ENCODE results near the gene PALMD. TPM values are rescaled to one million over a fixed set of nuclear protein-coding genes. Genes with fewer than 3 reads are reported as not detected.

The PALMD gene
- total and polyA plus RNA-seq, 5 donors = 71.9 to 79.6 (median 74.6) TPM

- Histone ChIP-seq H3K27ac (ENCODE audit: low read length) (no peak overlapping the region), H3K9me3 (ENCODE audit: control insufficient read depth, low read length) (no peaks in the 10 kb centered on the region), H3K27me3 (ENCODE audit: control insufficient read depth, insufficient read depth) (no peaks in the 10 kb centered on the region), H3K4me1 (ENCODE audit: control insufficient read depth, insufficient read depth, low read length) (no peaks in the 10 kb centered on the region), H3K4me3 (ENCODE audit: low read length) (no peak overlapping the region)
- no peak for ATAC-seq
- WGBS = 53% methylated on average over 1 of the region's 1 CpG
- intact Hi-C loops (cut with DNase I) = no loop called here
- DNase-seq = no peak
Observed at GRCh38 chr1:99697580-99697979, 51.7 kb downstream of the PALMD start.

DNA sequence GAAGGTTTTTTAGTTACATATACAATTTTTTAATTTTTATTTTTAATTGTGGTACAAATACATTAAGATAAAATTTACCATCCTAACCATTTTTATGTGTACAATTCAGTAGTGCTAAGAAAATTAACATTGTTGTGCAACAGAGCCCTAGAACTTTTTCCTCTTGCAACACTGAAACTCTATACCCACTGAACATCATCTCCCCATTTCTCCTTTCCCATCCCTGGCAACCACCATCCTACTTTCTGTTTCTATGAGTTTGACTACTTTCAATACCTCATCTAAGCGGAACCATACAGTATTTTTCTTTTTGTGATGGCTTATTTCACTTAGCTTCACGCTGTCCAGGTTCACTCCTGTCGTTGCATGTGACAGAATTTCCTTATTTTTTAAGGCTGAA is 54.1 kb downstream of the PALMD start:
- Histone ChIP-seq H3K27me3 (ENCODE audit: control insufficient read depth, insufficient read depth) (no peaks in the 10 kb centered on the region), H3K4me1 (ENCODE audit: control insufficient read depth, insufficient read depth, low read length) (no peaks in the 10 kb centered on the region), H3K27ac (ENCODE audit: low read length) (no peak overlapping the region), H3K4me3 (ENCODE audit: low read length) (no peak overlapping the region), H3K9me3 (ENCODE audit: control insufficient read depth, low read length) (no peaks in the 10 kb centered on the region)
- no peak for DNase-seq
- intact Hi-C loops (cut with DNase I) = loop anchor here in 1 of 4 donors (10.0 kb wide), 1 partner anchor 215 kb away; no protein-coding TSS in a partner anchor
- 92% methylated on average over 3 of the region's 3 CpGs for WGBS
- ATAC-seq = no peak

DNA sequence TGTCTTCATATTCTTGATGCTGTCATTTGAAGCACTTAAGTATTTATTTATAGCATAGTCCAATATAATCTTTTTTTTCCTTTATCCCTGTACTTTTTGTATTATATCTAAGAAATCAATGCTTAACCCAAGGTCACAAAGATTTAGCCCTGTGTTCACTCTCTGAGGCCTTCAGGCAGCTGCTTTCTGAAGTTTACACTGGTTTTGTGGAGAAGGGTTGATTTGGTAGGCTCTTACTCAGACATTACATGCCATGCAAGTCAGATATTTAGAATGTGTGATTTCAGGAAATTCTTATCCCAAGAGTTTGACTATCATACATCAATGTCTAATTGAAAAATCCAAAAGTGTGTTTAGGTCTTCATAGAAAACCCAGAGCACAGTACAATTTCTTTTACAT is 56.3 kb downstream of the PALMD start:
- Histone ChIP-seq H3K4me3 (ENCODE audit: low read length) (no peak overlapping the region), H3K9me3 (ENCODE audit: control insufficient read depth, low read length) (no peaks in the 10 kb centered on the region), H3K27me3 (ENCODE audit: control insufficient read depth, insufficient read depth) (no peaks in the 10 kb centered on the region), H3K27ac (ENCODE audit: low read length) (no peak overlapping the region), H3K4me1 (ENCODE audit: control insufficient read depth, insufficient read depth, low read length) (no peaks in the 10 kb centered on the region)
- ATAC-seq = no peak
- DNase-seq = no peak
- intact Hi-C loops (cut with DNase I) = loop anchor here in 1 of 4 donors (10.0 kb wide), 1 partner anchor 217 kb away; no protein-coding TSS in a partner anchor

GRCh38 chr1:99704356-99704816 is 58.5 kb downstream of the PALMD start:
- H3K4me3 ChIP-seq (ENCODE audit: low read length) = no peak overlapping the region
- peak; percentile 22 to 63 (median 59) for DNase-seq

GRCh38 chr1:99705385-99705784 is 59.5 kb downstream of the PALMD start:
- Histone ChIP-seq H3K4me1 (ENCODE audit: control insufficient read depth, insufficient read depth, low read length) (no peaks in the 10 kb centered on the region), H3K9me3 (ENCODE audit: control insufficient read depth, low read length) (no peaks in the 10 kb centered on the region), H3K27me3 (ENCODE audit: control insufficient read depth, insufficient read depth) (no peaks in the 10 kb centered on the region), H3K4me3 (ENCODE audit: low read length) (no peak overlapping the region), H3K27ac (ENCODE audit: low read length) (peak overlapping the region; percentile 50)
- DNase-seq (no peak), ATAC-seq (peak in 1 of 2 donors; percentile 39)
- intact Hi-C loops (cut with DNase I) = loop anchor here in 3 of 4 donors (5.0 to 10.0 kb wide), 4 partner anchors 221 to 533 kb away; no protein-coding TSS in a partner anchor

More at GRCh38 chr1:99704356-99704816, 58.5 kb downstream of the PALMD start:
- Histone ChIP-seq H3K27ac (ENCODE audit: low read length) (no peak overlapping the region), H3K4me1 (ENCODE audit: control insufficient read depth, insufficient read depth, low read length) (no peaks in the 10 kb centered on the region), H3K9me3 (ENCODE audit: control insufficient read depth, low read length) (no peaks in the 10 kb centered on the region), H3K27me3 (ENCODE audit: control insufficient read depth, insufficient read depth) (no peaks in the 10 kb centered on the region)
- ATAC-seq = peak; percentile 47 to 77
- WGBS = 69% methylated on average over 17 of the region's 17 CpGs
- intact Hi-C loops (cut with DNase I) = loop anchor here in 1 of 4 donors (10.0 kb wide), 1 partner anchor 220 kb away; no protein-coding TSS in a partner anchor

DNA sequence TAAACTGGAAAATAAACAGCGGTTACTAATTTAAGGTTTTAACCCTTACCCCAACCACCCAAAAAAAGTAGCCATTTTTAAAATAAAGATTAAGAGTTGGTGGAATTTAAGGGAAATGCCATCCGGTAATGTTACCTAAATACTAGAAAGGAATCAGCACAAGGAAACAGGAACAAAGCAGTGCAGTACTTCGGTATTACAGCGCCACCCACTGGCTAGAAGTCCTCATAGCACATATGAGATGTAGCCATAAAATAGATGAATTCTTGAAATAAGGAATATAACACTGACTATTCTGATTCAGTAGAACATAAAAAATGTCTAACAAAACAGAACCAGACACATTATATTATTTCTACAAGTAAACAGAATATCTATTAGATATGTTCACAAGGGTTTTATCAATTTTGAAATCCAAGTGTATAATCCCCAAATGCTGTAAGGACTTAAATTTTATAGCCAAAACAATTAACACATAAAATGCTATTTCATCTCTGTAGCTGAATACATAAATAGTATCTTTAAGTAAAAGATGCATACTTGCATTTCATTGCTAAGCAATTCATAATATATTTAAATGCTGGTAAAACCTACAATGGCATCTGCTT is 61.7 kb downstream of the PALMD start:
- 12% methylated on average over 4 of the region's 4 CpGs for WGBS
- no peaks in the 10 kb centered on the region for H3K9me3 ChIP-seq (ENCODE audit: control insufficient read depth, low read length)
- no peaks in the 10 kb centered on the region for H3K27me3 ChIP-seq (ENCODE audit: control insufficient read depth, insufficient read depth)
- H3K4me3 ChIP-seq (ENCODE audit: low read length) = no peak overlapping the region
- DNase-seq (peak; percentile 68 to 85 (median 74)), ATAC-seq (peak; percentile 82 to 83)
- no peaks in the 10 kb centered on the region for H3K4me1 ChIP-seq (ENCODE audit: control insufficient read depth, insufficient read depth, low read length)
- intact Hi-C loops (cut with DNase I) = loop anchor here in 3 of 4 donors (5.0 to 10.0 kb wide), 4 partner anchors 223 to 535 kb away; no protein-coding TSS in a partner anchor
- no peak overlapping the region for H3K27ac ChIP-seq (ENCODE audit: low read length)

DNA sequence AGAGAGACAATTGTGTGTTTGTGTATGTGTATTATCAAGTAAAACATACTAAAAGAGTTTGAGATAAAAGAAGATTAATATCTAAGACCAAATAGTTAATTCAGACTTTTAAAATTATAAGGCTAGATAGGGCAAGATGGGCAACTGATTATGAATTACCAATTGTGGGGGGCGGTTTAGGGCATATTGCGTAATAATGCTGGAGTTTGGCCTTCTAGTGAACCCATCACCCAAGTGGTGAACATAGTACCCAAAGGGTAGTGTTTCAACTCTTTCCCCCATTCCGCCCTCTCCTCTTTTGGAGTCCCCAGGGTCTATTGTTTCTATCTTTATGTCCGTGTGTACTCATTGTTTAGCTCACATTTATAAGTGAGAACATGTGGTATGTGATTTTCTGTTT is 65.1 kb downstream of the PALMD start:
- Histone ChIP-seq H3K4me3 (ENCODE audit: low read length) (no peak overlapping the region), H3K27me3 (ENCODE audit: control insufficient read depth, insufficient read depth) (no peaks in the 10 kb centered on the region), H3K4me1 (ENCODE audit: control insufficient read depth, insufficient read depth, low read length) (no peaks in the 10 kb centered on the region), H3K27ac (ENCODE audit: low read length) (no peak overlapping the region), H3K9me3 (ENCODE audit: control insufficient read depth, low read length) (no peaks in the 10 kb centered on the region)
- ATAC-seq (no peak), DNase-seq (no peak)
- intact Hi-C loops (cut with DNase I) = loop anchor here in 1 of 4 donors (10.0 kb wide), 1 partner anchor 536 kb away; no protein-coding TSS in a partner anchor
- WGBS = 93% methylated on average over 4 of the region's 4 CpGs

DNA sequence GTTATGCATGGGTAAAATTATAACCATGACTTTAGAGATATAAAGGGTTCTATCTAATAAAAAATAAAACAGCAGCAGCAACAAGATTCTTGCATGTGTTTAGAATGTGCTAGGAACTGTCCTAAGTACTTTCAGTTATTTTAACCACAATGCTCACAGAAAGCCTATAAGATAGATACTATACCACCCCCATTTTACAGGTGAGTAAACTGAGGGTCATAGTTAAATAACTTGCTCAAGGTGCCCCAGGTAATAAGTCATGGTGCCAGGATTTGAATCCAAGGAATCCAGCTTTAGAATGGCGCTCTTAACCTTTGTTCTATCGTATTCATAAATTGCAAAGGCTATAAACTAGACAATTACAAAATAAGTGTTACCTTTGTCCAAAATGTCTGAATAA is 67.1 kb downstream of the PALMD start:
- Histone ChIP-seq H3K9me3 (ENCODE audit: control insufficient read depth, low read length) (no peaks in the 10 kb centered on the region), H3K27me3 (ENCODE audit: control insufficient read depth, insufficient read depth) (no peaks in the 10 kb centered on the region), H3K4me3 (ENCODE audit: low read length) (no peak overlapping the region), H3K4me1 (ENCODE audit: control insufficient read depth, insufficient read depth, low read length) (no peaks in the 10 kb centered on the region), H3K27ac (ENCODE audit: low read length) (no peak overlapping the region)
- intact Hi-C loops (cut with DNase I) = loop anchor here in 1 of 4 donors (10.0 kb wide), 1 partner anchor 538 kb away; no protein-coding TSS in a partner anchor
- ATAC-seq (no peak), DNase-seq (no peak)
- 98% methylated on average over 2 of the region's 2 CpGs for WGBS

DNA sequence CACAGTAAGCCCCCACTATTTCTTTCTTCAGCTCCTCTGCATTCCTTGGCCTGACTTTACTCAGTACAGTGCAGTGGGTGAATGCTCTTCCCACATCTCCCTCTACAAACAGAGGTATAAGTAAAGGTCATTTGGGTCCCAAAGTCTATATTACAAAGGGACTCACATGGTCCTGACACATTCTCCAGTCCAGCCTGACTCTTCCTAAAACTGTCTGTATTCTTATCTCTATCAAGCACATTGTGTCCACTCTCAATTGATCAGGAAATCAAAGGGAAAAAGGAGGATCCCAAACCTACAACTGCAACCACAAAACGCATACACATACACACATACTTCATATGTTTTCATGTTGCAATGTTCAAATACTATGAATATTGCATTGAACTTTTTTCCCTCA is 71.1 kb downstream of the PALMD start:
- intact Hi-C loops (cut with DNase I) = loop anchor here in 1 of 4 donors (10.0 kb wide), 1 partner anchor 542 kb away; no protein-coding TSS in a partner anchor
- ATAC-seq = no peak
- 92% methylated on average over 1 of the region's 1 CpG for WGBS
- Histone ChIP-seq H3K4me3 (ENCODE audit: low read length) (no peak overlapping the region), H3K4me1 (ENCODE audit: control insufficient read depth, insufficient read depth, low read length) (no peaks in the 10 kb centered on the region), H3K27ac (ENCODE audit: low read length) (no peak overlapping the region), H3K27me3 (ENCODE audit: control insufficient read depth, insufficient read depth) (no peaks in the 10 kb centered on the region), H3K9me3 (ENCODE audit: control insufficient read depth, low read length) (no peaks in the 10 kb centered on the region)
- DNase-seq = no peak

GRCh38 chr1:99723251-99723650 is 77.3 kb downstream of the PALMD start:
- DNase-seq = no peak
- 94% methylated on average over 3 of the region's 3 CpGs for WGBS
- ATAC-seq = no peak
- H3K4me1 ChIP-seq (ENCODE audit: control insufficient read depth, insufficient read depth, low read length) = peaks cover 3% of the 10 kb centered on the region
- H3K9me3 ChIP-seq (ENCODE audit: control insufficient read depth, low read length) = no peaks in the 10 kb centered on the region
- intact Hi-C loops (cut with DNase I) = no loop called here
- H3K27ac ChIP-seq (ENCODE audit: low read length) = no peak overlapping the region
- no peaks in the 10 kb centered on the region for H3K27me3 ChIP-seq (ENCODE audit: control insufficient read depth, insufficient read depth)
- no peak overlapping the region for H3K4me3 ChIP-seq (ENCODE audit: low read length)

- H3K4me1 ChIP-seq (ENCODE audit: control insufficient read depth, insufficient read depth, low read length) = peaks cover 5% of the 10 kb centered on the region
- no peak for ATAC-seq
- DNase-seq = no peak
- intact Hi-C loops (cut with DNase I) = no loop called here
- H3K4me3 ChIP-seq (ENCODE audit: low read length) = no peak overlapping the region
- WGBS = 43% methylated on average over 4 of the region's 4 CpGs
- no peaks in the 10 kb centered on the region for H3K9me3 ChIP-seq (ENCODE audit: control insufficient read depth, low read length)
- no peak overlapping the region for H3K27ac ChIP-seq (ENCODE audit: low read length)
- H3K27me3 ChIP-seq (ENCODE audit: control insufficient read depth, insufficient read depth) = no peaks in the 10 kb centered on the region
Observed at GRCh38 chr1:99725996-99726395, 80.1 kb downstream of the PALMD start.

Measured in right cardiac atrium (tissue), 5 donors.